GM20000 (cell line): Measurements from ENCODE around the gene TNFRSF6B.

Experiments used
- DNase-seq: peaks from one replicate; pipeline ENCODE4 v3.0.0; 2012; ENCODE audit warnings: low spot score
- TF ChIP-seq, protein P1 (sequence below): IDR thresholded peaks from 2 replicates; pipeline ENCODE4 v1.5.1; 2012; ENCODE audit warnings: mild to moderate bottlenecking, control low read depth; ENCODE audit errors: extremely low read depth, missing control alignments

Gene TNFRSF6B

DNA sequence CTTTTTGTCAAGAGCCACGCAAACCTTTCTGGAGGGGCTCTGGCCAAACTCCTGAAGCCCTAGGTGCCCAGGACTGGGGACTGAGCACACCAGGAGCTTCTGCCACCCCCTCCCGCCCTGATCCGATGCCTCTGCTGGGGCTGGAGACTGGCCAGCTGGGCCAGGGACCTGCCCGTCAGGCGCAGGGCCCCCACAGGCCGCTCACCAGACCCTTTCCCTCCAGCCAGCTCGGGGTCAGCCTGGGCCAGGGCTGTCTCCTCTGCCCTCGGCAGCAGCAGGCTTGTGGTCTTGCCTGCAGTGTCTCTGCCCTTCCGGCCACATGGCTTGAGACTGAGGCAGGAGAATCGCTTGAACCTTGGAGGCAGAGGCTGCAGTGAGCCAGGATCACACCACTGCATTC lies 23.8 kb upstream of the TNFRSF6B start:
- TF ChIP-seq, protein P1, sequence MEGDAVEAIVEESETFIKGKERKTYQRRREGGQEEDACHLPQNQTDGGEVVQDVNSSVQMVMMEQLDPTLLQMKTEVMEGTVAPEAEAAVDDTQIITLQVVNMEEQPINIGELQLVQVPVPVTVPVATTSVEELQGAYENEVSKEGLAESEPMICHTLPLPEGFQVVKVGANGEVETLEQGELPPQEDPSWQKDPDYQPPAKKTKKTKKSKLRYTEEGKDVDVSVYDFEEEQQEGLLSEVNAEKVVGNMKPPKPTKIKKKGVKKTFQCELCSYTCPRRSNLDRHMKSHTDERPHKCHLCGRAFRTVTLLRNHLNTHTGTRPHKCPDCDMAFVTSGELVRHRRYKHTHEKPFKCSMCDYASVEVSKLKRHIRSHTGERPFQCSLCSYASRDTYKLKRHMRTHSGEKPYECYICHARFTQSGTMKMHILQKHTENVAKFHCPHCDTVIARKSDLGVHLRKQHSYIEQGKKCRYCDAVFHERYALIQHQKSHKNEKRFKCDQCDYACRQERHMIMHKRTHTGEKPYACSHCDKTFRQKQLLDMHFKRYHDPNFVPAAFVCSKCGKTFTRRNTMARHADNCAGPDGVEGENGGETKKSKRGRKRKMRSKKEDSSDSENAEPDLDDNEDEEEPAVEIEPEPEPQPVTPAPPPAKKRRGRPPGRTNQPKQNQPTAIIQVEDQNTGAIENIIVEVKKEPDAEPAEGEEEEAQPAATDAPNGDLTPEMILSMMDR = no peak
- no peak for DNase-seq

DNA sequence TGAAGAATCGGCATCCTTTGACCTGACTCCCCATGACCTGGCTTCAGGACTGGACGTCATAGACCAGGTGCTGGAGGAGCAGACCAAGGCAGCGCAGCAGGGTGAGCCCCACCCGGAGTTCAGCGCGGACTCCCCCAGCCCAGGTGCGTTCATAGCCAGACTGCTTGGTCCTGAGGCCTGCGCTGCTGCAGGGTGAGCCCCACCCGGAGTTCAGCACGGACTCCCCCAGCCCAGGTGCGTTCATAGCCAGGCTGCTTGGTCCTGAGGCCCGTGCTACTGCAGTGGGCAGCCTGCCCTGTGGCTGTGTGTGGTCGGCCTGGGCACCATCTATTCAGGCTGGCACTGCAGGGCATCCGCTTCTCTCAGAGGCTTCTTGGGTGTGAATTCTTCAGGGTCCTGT lies 22.5 kb upstream of the TNFRSF6B start:
- DNase-seq = no peak

DNA sequence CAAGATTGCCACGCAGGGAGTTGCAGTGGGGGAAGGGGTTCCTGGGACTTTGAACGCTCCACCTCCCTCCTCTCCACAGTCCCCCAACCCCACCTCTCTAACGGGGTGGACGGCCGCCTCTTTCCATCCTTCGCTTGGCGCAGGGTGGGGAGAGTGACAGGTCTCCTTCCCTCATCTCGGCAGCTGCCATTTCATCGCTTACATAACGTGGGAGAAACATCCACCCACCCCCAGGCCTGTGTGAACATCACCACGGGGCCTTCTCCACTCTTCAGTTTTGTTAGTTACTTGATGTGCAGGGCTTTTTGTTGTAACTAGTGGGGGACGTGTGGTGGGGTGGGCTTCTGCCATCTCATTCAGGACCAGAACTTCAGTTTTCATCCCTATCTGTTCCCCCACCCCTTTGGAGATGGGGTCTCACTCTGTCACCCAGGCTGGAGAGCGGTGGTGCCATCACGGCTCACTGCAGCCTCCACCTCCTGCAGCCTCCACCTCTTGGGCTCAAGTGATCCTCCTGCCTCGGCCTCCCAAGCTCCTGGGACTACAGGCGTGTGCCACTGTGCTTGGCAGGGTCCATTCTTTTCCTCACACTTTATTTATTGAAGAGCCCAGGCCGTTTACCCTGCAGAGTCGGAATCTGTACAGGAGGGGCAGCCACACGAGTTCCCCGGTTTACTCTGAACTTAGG lies 20.6 kb upstream of the TNFRSF6B start:
- TF ChIP-seq, protein P1 = no peak
- DNase-seq = no peak

More for the DNA sequence above, 22.5 kb upstream of the TNFRSF6B start:
- TF ChIP-seq, protein P1 = no peak

DNA sequence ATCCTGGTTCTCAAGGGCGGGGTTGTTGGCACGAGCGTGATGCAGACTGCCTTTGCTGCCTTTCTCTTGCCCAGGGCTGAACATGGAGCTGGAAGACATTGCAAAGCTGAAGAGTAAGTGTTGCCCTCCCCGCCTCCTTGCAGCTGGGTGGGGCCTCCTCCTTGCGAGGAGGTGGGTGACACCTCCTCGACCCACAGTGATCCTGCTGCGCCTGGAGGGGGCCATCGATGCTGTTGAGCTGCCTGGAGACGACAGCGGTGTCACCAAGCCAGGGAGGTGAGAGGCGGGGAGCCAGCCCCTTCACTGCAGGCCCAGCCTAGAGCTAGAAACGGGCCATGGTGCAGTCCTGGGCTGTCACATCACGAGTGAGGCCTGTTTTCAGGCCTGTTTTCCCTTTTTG lies 18.4 kb upstream of the TNFRSF6B start:
- DNase-seq = no peak
- TF ChIP-seq, protein P1 = no peak

DNA sequence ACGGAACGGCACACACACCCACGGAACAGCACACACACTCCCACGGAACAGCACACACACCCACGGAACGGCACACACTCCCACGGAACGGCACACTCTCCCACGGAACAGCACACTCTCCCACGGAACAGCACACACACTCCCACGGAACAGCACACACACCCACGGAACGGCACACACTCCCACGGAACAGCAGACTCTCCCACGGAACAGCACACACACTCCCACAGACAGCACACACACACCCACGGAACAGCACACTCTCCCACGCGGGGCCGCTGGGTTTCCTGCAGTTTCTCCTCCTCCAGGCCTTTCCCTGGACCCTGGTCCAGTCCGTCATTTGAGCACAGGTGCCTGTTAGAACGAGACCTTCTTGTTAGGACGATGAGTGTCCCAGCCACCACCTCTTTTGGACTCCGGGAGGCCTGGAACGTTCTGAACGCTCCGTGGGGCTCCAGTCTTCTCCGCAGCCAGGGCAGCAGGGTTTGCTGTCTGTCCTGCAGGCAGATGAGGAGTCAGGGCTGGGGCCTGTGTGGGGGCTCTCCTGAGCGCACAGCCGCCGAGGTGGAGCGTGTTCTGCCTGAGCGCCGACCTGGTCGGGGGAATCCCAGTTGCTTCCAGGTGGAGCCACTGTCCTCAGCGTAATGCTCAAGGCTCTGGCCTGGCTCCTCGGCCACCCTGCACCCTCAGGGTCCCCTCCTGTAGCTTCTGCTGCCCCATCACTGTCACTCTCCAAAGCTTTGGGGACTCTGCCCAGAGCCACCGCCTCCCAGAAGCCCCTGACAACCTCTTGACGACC lies 17.6 kb upstream of the TNFRSF6B start:
- TF ChIP-seq, protein P1 = no peak
- DNase-seq = no peak

DNA sequence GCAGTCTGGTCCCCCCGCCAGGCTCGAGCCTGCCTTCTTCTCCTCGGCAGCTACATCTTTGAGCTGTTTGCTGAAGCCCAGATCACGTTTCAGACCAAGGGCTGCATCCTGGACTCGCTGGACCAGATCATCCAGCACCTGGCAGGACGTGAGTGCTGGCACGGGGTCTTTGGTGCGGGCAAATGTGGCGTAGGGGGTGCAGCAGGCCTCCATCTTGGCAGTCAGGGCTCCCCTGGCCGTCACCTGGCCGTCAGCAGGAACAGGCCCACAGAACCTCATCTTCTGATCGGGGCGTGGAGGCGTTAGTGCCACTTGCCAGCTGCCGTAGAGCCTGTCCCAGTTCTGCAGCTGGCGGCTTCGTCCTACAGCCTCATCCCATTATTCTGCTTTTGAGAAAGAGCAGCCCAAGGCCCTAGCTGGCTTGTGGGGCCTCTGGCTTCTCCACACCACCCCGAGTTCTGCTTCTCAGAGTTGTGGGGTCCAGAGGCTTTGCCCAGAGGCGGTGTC lies 16.6 kb upstream of the TNFRSF6B start:
- TF ChIP-seq, protein P1 = no peak
- no peak for DNase-seq

DNA sequence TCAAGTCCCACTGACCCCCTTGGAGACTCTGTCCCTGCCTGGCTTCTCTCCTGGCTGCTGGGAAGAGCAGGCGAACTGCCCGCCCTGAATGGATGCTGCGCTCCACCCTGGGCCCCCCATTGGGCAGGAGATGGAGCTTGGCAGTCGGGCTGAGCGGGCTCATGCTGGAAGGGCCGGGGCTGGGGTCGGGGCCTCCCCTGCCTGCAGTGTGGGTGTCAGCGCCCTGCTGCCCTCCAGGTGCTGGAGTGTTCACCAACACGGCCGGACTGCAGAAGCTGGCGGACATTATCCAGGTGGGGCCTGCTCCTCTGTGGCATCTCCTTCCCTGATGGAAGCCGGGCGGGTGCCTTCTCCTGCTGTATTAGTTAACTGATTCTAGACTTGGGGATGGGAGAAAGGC lies 16.0 kb upstream of the TNFRSF6B start:
- TF ChIP-seq, protein P1 = no peak
- DNase-seq = no peak
